Cardiac muscle cell (in vitro differentiated cells and primary cell): ENCODE data around the gene PDLIM5. TPM values are rescaled to one million over a fixed set of nuclear protein-coding genes. Genes with fewer than 3 reads are reported as not detected.

Experiments used
- DNase-seq, 2 donors: peaks; one replicate each; pipeline versions ENCODE4 v3.0.0 to v3.0.0-alpha.2; 2010 to 2017; ENCODE audit warnings: low read depth in 1 of 2, low spot score in 1 of 2
- H3K27ac ChIP-seq: fragments of 200-600 bp; sonication (generic); 2 replicates; pipeline ENCODE4 v1.5.1; 2016
- H3K27me3 ChIP-seq: fragments of 200-600 bp; sonication (generic); 2 replicates; pipeline ENCODE4 v1.6.0; 2016; ENCODE audit warnings: control low read depth
- H3K36me3 ChIP-seq: fragments of 200-600 bp; sonication (generic); 2 replicates; pipeline ENCODE4 v1.5.1; 2016; ENCODE audit warnings: control low read depth
- H3K4me1 ChIP-seq: fragments of 200-600 bp; sonication (generic); 2 replicates; pipeline ENCODE4 v1.8.1; 2017; ENCODE audit warnings: low read depth, mild to moderate bottlenecking, mixed run types
- H3K4me3 ChIP-seq: fragments of 200-600 bp; sonication (generic); 2 replicates; pipeline ENCODE4 v1.5.1; 2016; ENCODE audit warnings: mild to moderate bottlenecking
- H3K9me3 ChIP-seq: fragments of 200-600 bp; sonication (generic); 2 replicates; pipeline ENCODE4 v1.5.1; 2017; ENCODE audit warnings: low read depth, mild to moderate bottlenecking, control low read depth
- CTCF ChIP-seq: IDR thresholded peaks from 2 replicates; pipeline ENCODE4 v1.5.1; 2012; ENCODE audit warnings: low read depth, mild to moderate bottlenecking, low read length
- polyA plus RNA-seq: library from polyadenylated mRNA; unstranded; fragments of >200 nt; fragmentation: Nextera tagmentation; extraction: Ambion mirVana; gene quantifications from 2 replicates; pipeline ENCODE4 v1.2.1, GENCODE V29; 2016
- total RNA-seq: library from RNA; depleted of rRNA; stranded (reverse); fragments of >200 nt; gene quantifications from 2 replicates; pipeline ENCODE4 v1.2.3, GENCODE V29; 2016

Gene PDLIM5
- total and polyA plus RNA-seq, 2 experiments from 2014 or later: 426 to 446 TPM

DNA sequence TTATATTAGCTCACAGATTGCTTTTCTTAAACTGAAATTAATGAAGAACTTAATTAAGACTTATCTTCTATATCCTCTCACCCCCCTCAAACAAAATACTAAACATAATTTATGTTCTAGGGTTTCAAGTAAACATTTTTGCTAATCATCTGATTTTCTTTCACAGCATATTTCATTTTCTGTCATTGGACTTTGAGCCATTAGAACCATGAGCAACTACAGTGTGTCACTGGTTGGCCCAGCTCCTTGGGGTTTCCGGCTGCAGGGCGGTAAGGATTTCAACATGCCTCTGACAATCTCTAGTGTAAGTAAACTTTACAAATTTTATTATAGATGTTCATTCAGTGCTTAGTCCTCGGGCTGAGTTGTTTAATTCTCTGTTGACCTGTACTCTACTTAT is 3.3 kb downstream of the PDLIM5 start:
- Histone ChIP-seq H3K27me3 (no peaks in the 10 kb centered on the region), H3K4me3 (peak overlapping the region; percentile 94), H3K9me3 (no peaks in the 10 kb centered on the region), H3K36me3 (peaks cover 16% of the 10 kb centered on the region), H3K27ac (peak overlapping the region; percentile 99), H3K4me1 (peaks cover 47% of the 10 kb centered on the region)
- no peak for TF ChIP-seq CTCF
- peak in 1 of 2 donors; percentile 90 for DNase-seq

- DNase-seq: peak; percentile 62 to 83
- Histone ChIP-seq H3K36me3 (peaks cover 16% of the 10 kb centered on the region), H3K27me3 (no peaks in the 10 kb centered on the region), H3K27ac (peak overlapping the region; percentile 93), H3K9me3 (no peaks in the 10 kb centered on the region), H3K4me1 (peaks cover 65% of the 10 kb centered on the region), H3K4me3 (peak overlapping the region; percentile 32)
- no peak for TF ChIP-seq CTCF
These were observed 6.0 kb downstream of the PDLIM5 start for GRCh38 chr4:94457692-94458106.

GRCh38 chr4:94458682-94459081 is 6.9 kb downstream of the PDLIM5 start:
- TF ChIP-seq CTCF: no peak
- Histone ChIP-seq H3K36me3 (peaks cover 16% of the 10 kb centered on the region), H3K27me3 (no peaks in the 10 kb centered on the region), H3K9me3 (no peaks in the 10 kb centered on the region), H3K4me3 (peak overlapping the region; percentile 32), H3K4me1 (peaks cover 72% of the 10 kb centered on the region), H3K27ac (peak overlapping the region; percentile 93)
- DNase-seq: no peak

DNA sequence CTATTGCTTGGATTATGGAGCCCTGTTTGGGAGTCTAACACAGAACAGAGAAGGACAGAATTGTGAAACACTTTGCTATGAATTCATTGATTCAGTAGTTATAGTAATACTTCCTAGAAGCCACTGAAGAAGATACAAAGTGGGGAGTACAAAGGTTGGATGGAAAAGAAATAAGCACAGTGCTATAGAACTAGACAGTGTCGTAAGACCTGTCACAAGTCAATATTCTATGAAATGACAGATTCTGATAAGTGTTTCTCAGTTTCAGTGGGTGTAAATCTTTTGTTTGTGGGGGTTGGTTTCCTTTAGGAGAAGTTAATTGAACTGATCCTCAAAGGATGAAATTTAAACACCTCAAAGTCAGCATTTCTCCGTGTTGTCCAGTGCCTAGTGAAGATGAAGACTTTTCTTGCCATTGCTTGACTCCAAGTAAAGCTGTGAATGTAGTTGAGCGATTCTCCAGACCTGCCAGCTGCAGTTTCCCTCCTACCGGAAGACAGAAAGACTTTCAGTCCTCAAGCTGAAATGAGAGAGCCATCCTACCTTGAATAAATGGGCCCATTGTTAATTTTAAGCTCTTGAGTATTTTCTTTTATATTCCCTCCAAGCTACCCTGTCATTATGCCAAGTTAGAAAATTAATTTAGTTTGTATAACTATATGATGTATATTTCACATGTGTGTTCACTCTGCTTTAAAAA is 7.9 kb downstream of the PDLIM5 start:
- no peak for TF ChIP-seq CTCF
- DNase-seq: no peak
- Histone ChIP-seq H3K27ac (peak overlapping the region; percentile 93), H3K4me1 (peaks cover 79% of the 10 kb centered on the region), H3K4me3 (peak overlapping the region; percentile 32), H3K27me3 (no peaks in the 10 kb centered on the region), H3K36me3 (peaks cover 16% of the 10 kb centered on the region), H3K9me3 (no peaks in the 10 kb centered on the region)

- Histone ChIP-seq H3K4me1 (peaks cover 77% of the 10 kb centered on the region), H3K27ac (no peak overlapping the region), H3K36me3 (peaks cover 3% of the 10 kb centered on the region), H3K4me3 (no peak overlapping the region), H3K27me3 (no peaks in the 10 kb centered on the region), H3K9me3 (no peaks in the 10 kb centered on the region)
- TF ChIP-seq CTCF: no peak
- DNase-seq: no peak
These were observed 9.8 kb downstream of the PDLIM5 start for GRCh38 chr4:94461506-94461905.
